A673 (cell line): ENCODE measurements around the gene TPRKB. TPM values are rescaled to one million over a fixed set of nuclear protein-coding genes. Genes with fewer than 3 reads are reported as not detected.
"Not testable (repeated sequence)": the region's sequence is repeated elsewhere in the genome, so short reads cannot be mapped to it uniquely, and the experiment has no call there.

Experiments used
- BruUV-seq: library from RNA; stranded (reverse); fragments of 400-500 nt; replicated peaks from 2 replicates; lab custom pipeline; 2021; lab: Mats Ljungman, UMichigan
- CTCF ChIA-PET: fragments of 300-600 bp; sonication (Branson Sonifier 250); formaldehyde crosslinking; loops from one replicate; lab custom pipeline; 2022; ENCODE audit warnings: antibody characterized with exemption; lab: Charles Lee
- POLR2A ChIA-PET: fragments of 300-600 bp; sonication (Branson Sonifier 250); formaldehyde crosslinking; loops from one replicate; lab custom pipeline; 2022; ENCODE audit warnings: antibody characterized with exemption; ENCODE audit not compliant: low non-redundant PET; lab: Charles Lee
- DNase-seq: peaks from one replicate; pipeline ENCODE4 v3.0.0-alpha.2; 2015; ENCODE audit warnings: low spot score
- H3K27ac ChIP-seq: fragments of 200-600 bp; sonication (generic); 2 replicates; pipeline ENCODE4 v1.5.1; 2016; ENCODE audit warnings: mixed run types, low read depth, mild to moderate bottlenecking, mixed read lengths, antibody characterized with exemption, low read length; ENCODE audit not compliant: poor library complexity, severe bottlenecking
- H3K27me3 ChIP-seq: fragments of 200-600 bp; sonication (generic); replicated peaks from 2 replicates; pipeline ENCODE4 v1.6.1; 2017; ENCODE audit warnings: mixed run types, low read depth, mild to moderate bottlenecking, mixed read lengths, antibody characterized with exemption, low read length; ENCODE audit not compliant: insufficient read depth, poor library complexity
- H3K36me3 ChIP-seq: fragments of 200-600 bp; sonication (generic); 2 replicates; pipeline ENCODE4 v1.6.1; 2016; ENCODE audit warnings: mixed run types, mild to moderate bottlenecking, mixed read lengths, antibody characterized with exemption, low read length; ENCODE audit not compliant: insufficient read depth, poor library complexity, severe bottlenecking
- H3K4me1 ChIP-seq: fragments of 200-600 bp; sonication (generic); 2 replicates; pipeline ENCODE4 v1.6.1; 2017; ENCODE audit warnings: mixed run types, mild to moderate bottlenecking, mixed read lengths, antibody characterized with exemption, low read length; ENCODE audit not compliant: insufficient read depth, poor library complexity, severe bottlenecking
- H3K4me3 ChIP-seq: fragments of 200-600 bp; sonication (generic); 2 replicates; pipeline ENCODE4 v1.5.1; 2016; ENCODE audit warnings: low read depth, mixed run types, mild to moderate bottlenecking, mixed read lengths, low read length; ENCODE audit not compliant: poor library complexity, severe bottlenecking
- H3K9me3 ChIP-seq: fragments of 200-600 bp; sonication (generic); 2 replicates; pipeline ENCODE4 v1.6.1; 2016; ENCODE audit warnings: mixed run types, low read depth, mild to moderate bottlenecking, mixed read lengths, antibody characterized with exemption, low read length; ENCODE audit not compliant: poor library complexity, severe bottlenecking
- EZH2 ChIP-seq: fragments of 200-600 bp; sonication (generic); IDR thresholded peaks from 2 replicates; pipeline ENCODE4 v1.6.1; 2017; ENCODE audit warnings: borderline replicate concordance, low read depth, mild to moderate bottlenecking, mixed read lengths, antibody characterized with exemption, low read length; ENCODE audit not compliant: poor library complexity, severe bottlenecking
- intact Hi-C: fragments of 100-400 bp; cut with micrococcal nuclease; formaldehyde crosslinking; loops from one replicate; pipeline ENCODE4 v1.10.0; 2022; ENCODE audit not compliant: unreplicated experiment
- total RNA-seq: library from RNA; stranded (reverse); gene quantifications from 2 replicates; pipeline ENCODE4 v1.2.3, GENCODE V29; 2021
- TF ChIP-seq, protein P1 (sequence below): fragments of 300-800, 200-600 bp; sonication (generic); conservative IDR thresholded peaks from 2 replicates; pipeline ENCODE4 v1.5.1; 2017; ENCODE audit warnings: low read depth, mild to moderate bottlenecking, antibody characterized with exemption, low read length, moderate library complexity, mixed read lengths

Gene TPRKB
- total RNA-seq, 1 experiment from 2014 or later, result 57.3 TPM

DNA sequence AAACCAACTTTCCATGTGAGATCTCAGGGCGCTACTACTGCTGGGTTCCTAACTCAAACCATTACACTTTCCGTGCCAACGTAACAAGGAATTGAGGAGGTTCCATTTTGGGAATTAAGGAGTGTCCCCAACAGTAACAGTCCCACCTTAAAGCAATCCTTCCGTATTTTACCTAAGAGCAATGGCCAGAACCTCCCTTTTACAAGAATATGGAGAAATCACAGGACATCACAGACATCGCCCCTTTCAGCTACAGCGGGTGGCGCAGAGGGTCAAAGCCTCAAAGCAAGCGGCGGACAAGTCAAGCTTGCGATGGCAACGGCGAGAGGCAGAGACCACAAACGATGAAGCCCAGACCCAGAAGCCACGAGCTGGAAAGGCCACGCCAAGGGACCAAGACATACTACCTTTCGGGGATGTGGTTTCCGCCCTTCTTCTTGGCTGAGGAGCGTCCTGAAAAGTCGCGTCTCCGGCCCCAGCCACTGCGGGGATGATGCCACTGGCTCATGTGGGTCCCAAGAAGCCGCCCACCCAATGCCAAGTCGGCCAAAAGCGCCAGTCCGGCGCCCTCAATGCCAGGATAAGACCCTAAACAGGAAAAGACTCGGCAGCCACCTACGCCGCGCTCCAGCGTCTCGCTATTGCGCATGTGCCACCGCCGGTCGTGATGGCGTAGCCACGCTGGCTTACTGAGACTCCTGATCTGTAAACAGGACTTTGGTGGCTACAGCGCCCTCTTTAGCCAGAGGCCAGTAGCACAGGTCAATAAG, 42.5 kb upstream of the TPRKB start, which contains the start of gene DUSP11:
DUSP11 (minus strand) TSS at position 637 of the 770 bp plus-strand sequence; CDS start at position 508, 129 bp downstream.
- Histone ChIP-seq H3K9me3 (no peaks in the 10 kb centered on the region), H3K4me1 (no peaks in the 10 kb centered on the region), H3K27ac (peak within 1 kb of the TSS; percentile 87), H3K27me3 (no peaks in the 10 kb centered on the region), H3K4me3 (peak within 1 kb of the TSS; percentile 92), H3K36me3 (peaks cover 17% of the 10 kb centered on the region)
- intact Hi-C loops, result no loop called here
- no TSS peak for BruUV-seq
- TF ChIP-seq, protein P1, sequence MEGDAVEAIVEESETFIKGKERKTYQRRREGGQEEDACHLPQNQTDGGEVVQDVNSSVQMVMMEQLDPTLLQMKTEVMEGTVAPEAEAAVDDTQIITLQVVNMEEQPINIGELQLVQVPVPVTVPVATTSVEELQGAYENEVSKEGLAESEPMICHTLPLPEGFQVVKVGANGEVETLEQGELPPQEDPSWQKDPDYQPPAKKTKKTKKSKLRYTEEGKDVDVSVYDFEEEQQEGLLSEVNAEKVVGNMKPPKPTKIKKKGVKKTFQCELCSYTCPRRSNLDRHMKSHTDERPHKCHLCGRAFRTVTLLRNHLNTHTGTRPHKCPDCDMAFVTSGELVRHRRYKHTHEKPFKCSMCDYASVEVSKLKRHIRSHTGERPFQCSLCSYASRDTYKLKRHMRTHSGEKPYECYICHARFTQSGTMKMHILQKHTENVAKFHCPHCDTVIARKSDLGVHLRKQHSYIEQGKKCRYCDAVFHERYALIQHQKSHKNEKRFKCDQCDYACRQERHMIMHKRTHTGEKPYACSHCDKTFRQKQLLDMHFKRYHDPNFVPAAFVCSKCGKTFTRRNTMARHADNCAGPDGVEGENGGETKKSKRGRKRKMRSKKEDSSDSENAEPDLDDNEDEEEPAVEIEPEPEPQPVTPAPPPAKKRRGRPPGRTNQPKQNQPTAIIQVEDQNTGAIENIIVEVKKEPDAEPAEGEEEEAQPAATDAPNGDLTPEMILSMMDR, result peak; percentile 95
- no peak for TF ChIP-seq EZH2
- ChIA-PET POLR2A (no interaction called here), CTCF (interaction anchor here (0.9 to 1.0 kb wide), 2 partner anchors 49 to 160 kb away, joined by 3 to 5 read pairs; partner anchors contain the start of gene STAMBP)
- DNase-seq, result peak; percentile 96

DNA sequence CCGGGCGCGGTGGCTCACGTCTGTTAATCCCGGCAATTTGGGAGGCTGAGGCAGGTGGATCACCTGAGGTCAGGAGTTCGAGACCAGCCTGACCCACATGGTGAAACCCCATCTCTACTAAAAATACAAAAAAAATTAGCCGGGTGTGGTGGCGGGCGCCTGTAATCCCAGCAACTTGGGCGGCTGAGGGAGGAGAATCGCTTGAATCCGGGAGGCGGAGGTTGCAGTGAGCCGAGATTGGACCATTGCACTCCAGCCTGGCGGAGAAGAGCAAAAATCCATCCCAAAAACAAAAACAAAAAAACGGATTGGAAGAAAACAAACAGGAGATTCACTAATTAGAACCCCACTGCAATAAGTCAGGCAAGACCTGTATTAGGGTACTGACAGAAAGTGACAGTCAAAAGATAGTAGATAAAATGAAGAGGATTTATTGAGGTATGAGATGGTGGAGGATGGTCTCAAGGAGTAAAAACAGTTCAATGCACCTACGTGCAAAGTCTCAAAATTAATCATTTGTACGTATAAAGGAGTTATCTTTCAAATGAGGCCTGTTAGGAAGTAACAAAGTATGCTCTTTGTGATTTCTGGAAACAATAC, 41.8 kb upstream of the TPRKB start:
- intact Hi-C loops, H3K4me1 ChIP-seq, DNase-seq, H3K27me3 ChIP-seq, POLR2A ChIA-PET, H3K9me3 ChIP-seq: not testable (repeated sequence)
- TSS peak; percentile 44 for BruUV-seq
- Histone ChIP-seq H3K27ac (peak overlapping the region; percentile 87), H3K4me3 (peak overlapping the region; percentile 92), H3K36me3 (peaks cover 24% of the 10 kb centered on the region)
- CTCF ChIA-PET, result interaction anchor here (0.9 to 1.0 kb wide), 2 partner anchors 50 to 159 kb away, joined by 3 to 5 read pairs; partner anchors contain the start of gene STAMBP

DNA sequence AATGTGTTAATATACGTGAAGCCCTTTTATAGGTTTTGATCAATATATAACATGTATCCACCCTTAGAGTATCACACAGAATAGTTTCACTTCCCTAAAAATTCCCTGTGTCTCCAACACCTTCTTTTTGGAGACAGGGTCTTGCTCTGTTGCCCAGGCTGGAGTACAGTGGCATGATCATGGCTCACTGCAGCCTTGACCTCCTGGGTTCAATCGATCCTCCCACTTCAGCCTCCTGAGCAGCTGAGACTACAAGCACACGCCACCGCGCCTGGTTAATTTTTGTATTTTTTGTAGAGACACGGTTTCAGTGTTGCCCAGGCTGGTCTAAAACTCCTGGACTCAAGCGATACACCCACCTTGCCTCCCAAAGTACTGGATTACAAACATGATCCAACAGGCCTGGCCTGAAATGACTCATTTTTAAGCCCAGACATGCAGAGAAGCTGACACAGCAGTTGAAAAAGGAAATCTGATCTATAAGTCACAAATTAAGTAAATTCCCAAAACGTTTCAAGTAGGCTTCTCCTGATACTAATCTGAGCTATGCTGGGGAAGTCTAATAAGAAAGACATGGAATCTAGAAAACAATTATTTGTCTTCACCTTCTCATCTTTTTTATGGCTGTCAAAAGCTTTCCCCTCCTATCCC, 39.8 kb upstream of the TPRKB start:
- CTCF ChIA-PET, result no interaction called here
- no peak overlapping the region for H3K4me3 ChIP-seq
- POLR2A ChIA-PET, result no interaction called here
- no peaks in the 10 kb centered on the region for H3K9me3 ChIP-seq
- intact Hi-C loops, result no loop called here
- H3K4me1 ChIP-seq, result no peaks in the 10 kb centered on the region
- no peak for DNase-seq
- no peaks in the 10 kb centered on the region for H3K27me3 ChIP-seq
- H3K27ac ChIP-seq, result no peak overlapping the region
- H3K36me3 ChIP-seq, result peaks cover 36% of the 10 kb centered on the region
- TF ChIP-seq, protein P1, result no peak
- no peak for TF ChIP-seq EZH2
- BruUV-seq, result no TSS peak
